Erythroblast (primary cell): ENCODE measurements around the gene APBB3.
"Not testable (repeated sequence)": the region's sequence is repeated elsewhere in the genome, so short reads cannot be mapped to it uniquely, and the experiment has no call there.

Experiments used
- DNase-seq, 2 experiments: peaks; one replicate each; lab custom pipeline; 2025; lab: John Stamatoyannopoulos, UW
- GATA1 ChIP-seq: IDR thresholded peaks from 2 replicates; pipeline ENCODE4 v1.6.1; 2011; ENCODE audit warnings: low read depth, mild to moderate bottlenecking, control low read depth, low read length, moderate library complexity
- POLR2A ChIP-seq: IDR thresholded peaks from 2 replicates; pipeline ENCODE4 v1.6.1; 2011; ENCODE audit warnings: mild to moderate bottlenecking, low read length

Gene APBB3

DNA sequence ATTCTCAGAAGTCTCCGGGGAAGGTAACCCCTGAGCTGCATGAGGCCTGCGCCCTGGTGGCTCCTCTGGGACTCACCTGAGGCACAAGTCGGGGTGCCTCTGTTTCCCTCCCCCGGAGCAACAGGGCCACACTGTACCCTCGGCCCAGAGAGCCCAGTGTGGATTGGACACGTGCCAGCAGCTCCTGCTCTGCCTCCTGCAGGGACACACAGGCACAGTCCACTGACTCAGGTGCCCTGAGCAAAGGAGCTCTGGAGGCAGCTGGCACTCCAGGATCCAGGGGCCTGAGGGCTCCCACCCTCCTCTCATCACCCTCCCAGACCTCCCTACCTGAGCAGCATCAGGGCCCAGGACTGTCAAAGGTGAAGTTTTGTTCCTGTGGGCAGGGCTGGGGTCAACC is 29.8 kb upstream of the APBB3 start:
- no peak for DNase-seq
- TF ChIP-seq POLR2A (no peak), GATA1 (no peak)

DNA sequence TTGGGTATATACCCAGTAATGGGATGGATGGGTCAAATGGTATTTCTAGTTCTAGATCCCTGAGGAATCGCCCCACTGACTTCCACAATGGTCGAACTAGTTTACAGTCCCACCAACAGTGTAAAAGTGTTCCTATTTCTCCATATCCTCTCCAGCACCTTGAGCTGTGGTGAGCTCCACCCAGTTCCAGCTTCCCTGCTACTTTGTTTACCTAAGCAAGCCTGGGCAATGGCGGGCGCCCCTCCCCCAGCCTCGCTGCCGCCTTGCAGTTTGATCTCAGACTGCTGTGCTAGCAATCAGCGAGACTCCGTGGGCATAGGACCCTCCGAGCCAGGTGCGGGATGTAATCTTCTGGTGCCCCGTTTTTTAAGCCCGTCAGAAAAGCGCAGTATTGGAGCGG is 28.7 kb upstream of the APBB3 start:
- DNase-seq, result not testable (repeated sequence)

DNA sequence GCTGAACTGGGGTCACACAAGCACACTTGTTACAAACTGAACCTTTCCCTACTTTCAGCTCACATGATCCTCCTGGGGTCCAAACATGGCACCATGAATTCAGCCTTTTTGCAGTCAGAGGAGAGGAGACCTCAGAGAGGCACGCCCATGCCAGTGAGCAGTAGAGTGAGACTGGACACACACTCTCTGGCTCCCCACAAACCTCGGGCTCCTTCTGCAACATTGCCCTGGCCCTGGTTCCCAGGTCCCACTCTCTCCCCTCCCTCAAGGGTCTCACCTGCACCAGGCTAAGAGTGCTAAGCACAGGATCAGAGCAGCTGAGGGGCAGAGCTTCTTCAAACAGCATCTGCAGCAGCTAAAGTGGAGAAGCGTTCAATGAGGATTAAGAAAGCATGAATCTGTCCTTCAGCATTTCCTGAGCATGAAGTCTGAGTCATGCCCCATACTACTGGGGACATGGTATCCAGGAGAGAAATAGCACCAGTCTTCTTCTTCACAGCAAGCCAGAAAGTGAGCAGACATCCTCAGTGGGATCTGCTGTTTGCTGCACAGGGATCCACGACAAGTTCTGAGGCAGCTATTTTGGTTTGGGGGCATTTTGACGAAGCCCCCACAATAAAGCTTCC is 27.5 kb upstream of the APBB3 start:
- DNase-seq, result no peak
- TF ChIP-seq POLR2A, result no peak
- TF ChIP-seq GATA1, result no peak

DNA sequence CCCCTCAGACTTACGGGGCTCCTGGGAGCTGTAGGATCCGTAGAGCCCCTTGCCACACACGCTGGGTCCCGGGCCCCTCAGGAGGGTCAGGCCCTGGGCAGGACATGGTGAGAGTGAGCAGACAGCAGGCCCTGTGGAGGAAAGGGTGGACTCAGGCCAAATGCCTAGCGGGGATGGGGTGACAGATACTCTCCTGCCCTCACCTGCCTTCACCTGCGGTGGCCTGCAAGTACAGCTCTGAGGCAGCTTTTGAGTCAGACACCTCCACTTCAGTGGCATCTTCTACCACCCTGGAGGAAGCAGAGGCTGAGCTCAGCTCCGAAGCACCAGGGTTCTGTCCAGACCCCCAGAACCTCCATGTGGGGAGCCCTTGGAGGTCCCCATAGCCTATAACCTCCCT is 26.5 kb upstream of the APBB3 start:
- DNase-seq, result no peak
- no peak for TF ChIP-seq POLR2A
- no peak for TF ChIP-seq GATA1

DNA sequence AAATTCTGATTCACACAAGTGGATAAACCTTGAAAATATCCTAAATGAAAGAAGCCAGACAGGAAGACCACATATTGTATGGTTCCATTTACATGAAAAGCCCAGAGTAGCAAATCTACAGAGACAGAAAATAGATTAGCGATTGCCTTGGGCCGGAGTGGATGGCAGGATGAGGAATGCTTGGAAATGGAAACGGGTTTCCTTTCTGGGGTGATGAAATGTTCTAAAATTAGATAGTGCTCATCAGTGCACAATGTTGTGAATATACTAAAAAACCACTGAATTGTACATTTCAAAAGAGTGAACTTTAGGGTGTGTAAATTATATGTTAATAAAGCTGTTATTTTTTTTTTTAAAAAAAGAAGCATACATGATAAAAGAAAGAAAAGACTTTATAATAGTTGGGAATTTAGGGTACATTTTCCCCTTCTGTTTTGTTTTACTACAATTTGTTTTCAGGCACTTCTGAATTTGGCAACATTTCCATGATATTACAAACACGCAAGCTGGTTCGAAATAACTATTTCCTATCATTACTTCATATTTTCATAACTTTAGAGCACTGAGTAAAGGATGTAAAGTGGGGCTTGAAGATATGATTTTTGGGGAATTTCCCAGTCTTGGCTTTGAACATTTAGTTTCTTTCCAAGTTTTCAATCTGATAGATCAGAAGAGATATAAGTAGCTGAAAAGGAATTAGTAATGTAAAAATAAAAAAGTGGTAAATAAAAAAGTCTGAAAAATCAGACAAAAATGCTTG is 24.1 kb upstream of the APBB3 start:
- no peak for TF ChIP-seq GATA1
- no peak for TF ChIP-seq POLR2A
- no peak for DNase-seq

DNA sequence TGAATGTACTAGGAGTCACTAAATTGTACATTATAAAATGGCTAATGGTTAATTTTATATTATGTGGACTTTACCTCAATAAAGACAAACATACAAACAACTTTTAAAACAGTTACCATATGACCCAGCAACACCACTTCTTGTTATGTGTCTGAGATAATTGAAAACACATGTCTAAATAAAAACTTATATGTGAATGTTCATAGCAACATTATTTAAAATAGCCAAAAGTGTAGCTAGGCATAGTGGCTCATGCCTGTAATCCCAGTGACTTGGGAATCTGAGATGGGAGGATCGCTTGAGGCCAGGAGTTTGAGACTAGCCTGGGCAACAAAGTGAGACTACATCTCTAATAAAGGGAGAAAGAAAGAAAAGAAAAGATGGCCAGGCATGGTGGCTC is 23.1 kb upstream of the APBB3 start:
- DNase-seq, result no peak
- TF ChIP-seq GATA1, result no peak
- TF ChIP-seq POLR2A, result no peak

DNA sequence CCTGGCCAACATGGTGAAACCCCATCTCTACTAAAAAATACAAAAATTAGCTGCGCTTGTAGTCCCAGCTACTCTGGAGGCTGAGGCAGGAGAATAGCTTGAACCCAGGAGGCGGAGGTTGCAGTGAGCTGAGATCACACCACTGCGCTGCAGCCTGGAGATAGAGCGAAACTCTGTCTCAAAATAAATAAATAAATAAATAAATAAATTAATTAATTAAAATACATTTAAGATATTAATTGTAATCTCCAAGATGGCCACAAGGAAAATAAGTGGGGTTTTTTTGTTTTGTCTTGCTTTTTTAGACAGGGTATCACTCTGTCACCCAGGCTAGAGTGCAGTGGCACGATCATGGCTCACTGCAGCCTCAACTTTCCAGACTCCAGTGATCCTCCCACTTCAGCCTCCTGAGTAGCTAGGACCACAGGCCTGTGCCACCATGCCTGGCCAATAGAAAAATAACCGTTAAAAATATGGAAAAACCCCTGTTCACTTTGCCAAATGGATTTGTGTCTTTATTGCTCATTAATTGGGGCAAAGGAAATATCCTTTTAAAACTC is 14.9 kb upstream of the APBB3 start:
- DNase-seq, result not testable (repeated sequence)

DNA sequence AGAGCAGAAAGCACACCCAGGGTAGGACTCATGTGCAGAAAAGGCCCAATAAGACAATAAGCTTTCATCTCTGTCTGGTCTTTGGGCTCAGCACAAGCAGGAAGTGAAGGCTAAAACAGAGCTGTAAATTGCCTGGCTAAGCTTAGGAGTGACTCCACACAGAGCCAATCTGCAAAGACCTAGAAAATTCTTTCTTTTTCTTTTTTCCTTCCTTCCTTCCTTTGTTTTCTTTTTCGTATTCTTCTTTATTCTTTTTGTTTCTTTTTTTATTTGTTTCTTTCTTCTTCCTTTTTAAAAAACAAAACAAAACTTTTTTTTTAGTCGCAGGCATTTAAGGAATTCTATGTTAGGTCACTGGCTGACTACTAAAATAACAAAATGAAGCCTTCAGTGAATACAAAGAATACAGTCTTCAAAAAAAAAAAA is 12.4 kb upstream of the APBB3 start:
- DNase-seq, result no peak
- TF ChIP-seq GATA1 (no peak), POLR2A (no peak)

GRCh38 chr5:140575309-140575708 is 10.9 kb upstream of the APBB3 start:
- peak; percentile 41 to 42 for DNase-seq
- TF ChIP-seq POLR2A, result no peak
- no peak for TF ChIP-seq GATA1

GRCh38 chr5:140574165-140574564 is 9.8 kb upstream of the APBB3 start:
- TF ChIP-seq GATA1 (no peak), POLR2A (no peak)
- DNase-seq, result peak in 1 of 2 experiments; percentile 16

GRCh38 chr5:140573683-140574082 is 9.3 kb upstream of the APBB3 start:
- DNase-seq, result no peak

GRCh38 chr5:140571105-140571504 is 6.7 kb upstream of the APBB3 start:
- TF ChIP-seq POLR2A, result no peak
- TF ChIP-seq GATA1, result no peak
- no peak for DNase-seq

More at GRCh38 chr5:140573683-140574082, 9.3 kb upstream of the APBB3 start:
- no peak for TF ChIP-seq GATA1
- no peak for TF ChIP-seq POLR2A

- TF ChIP-seq POLR2A (no peak), GATA1 (no peak)
- DNase-seq, result no peak
These were observed 6.1 kb upstream of the APBB3 start for GRCh38 chr5:140570488-140570887.

- TF ChIP-seq POLR2A (peak; percentile 8), GATA1 (no peak)
- DNase-seq, result no peak
These were observed 5.7 kb upstream of the APBB3 start for GRCh38 chr5:140570058-140570457.

DNA sequence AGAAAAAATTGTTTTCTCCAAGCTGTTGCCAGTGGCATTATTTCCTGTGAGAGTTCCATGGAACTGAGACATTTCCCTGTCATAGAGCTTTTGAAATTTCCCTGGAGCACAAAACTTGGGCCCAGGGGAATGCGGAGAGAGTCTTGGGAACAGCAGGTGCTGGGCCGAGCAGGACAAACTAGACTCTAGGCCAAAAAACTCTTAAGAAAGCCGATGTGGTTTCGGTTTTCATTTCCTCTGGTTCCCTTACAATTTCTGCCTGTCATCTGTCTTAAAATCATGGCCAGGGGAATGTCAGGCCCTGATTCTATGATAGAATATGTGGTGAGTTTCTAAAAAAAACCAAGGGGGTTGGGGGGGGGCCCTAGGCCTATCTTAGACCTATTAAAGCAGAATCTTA is 4.8 kb upstream of the APBB3 start:
- TF ChIP-seq POLR2A (no peak), GATA1 (no peak)
- no peak for DNase-seq
